Heart left ventricle (tissue), 13 donors: ENCODE measurements around the gene CXorf38.

Source experiments
- POLR2A ChIP-seq, 2 donors: fragments of 450-650 bp; IDR thresholded peaks; one replicate each; pipeline ENCODE4 v1.6.1; 2017; ENCODE audit warnings: antibody characterized with exemption in 2 of 2, mild to moderate bottlenecking in 2 of 2, moderate library complexity in 2 of 2
- TF ChIP-seq, protein P1 (sequence below), 12 donors: fragments of 200-600 bp; sonication (generic) in 4 of 12; IDR thresholded peaks; one replicate each; pipeline versions ENCODE4 v1.5.0 to v1.8.0; 2018 to 2022; ENCODE audit warnings: antibody characterized with exemption in 12 of 12, mild to moderate bottlenecking in 5 of 12
- donor health status: ischemic (EF 13 %, LVEDD 7.1; RV severe dilation, severe dysfunction).
- donor health status: DM: no; HTN: yes; CAD: no.
- donor health status: DM: no; HTN: no; CAD: no.
- donor health status: ischemic (EF 25% LVEDD 6.9; RV normal size, moderate dysfunction).
- donor health status: ischemic (EF 25% LVEDD 5.7; RV mildly dilated, moderate dysfunction).
- donor health status: ischemic (EF 35%, LVEDD 5.7; RV mildly dilated, moderate dysfunction).
- donor health status: nonischemic (EF 11% LVEDD 7.7; RV severe dilation, severe dysfunction).
- donor health status: DM: yes; HTN: yes; CAD: no.
- donor health status: PGD.
- donor health status: ischemic (EF 29% LVEDD 5.4; RV normal size, mild dysfunction).
- donor health status: nonischemic (EF 23%, LVEDD 6.1; RV moderate dilation, normal function).

DNA sequence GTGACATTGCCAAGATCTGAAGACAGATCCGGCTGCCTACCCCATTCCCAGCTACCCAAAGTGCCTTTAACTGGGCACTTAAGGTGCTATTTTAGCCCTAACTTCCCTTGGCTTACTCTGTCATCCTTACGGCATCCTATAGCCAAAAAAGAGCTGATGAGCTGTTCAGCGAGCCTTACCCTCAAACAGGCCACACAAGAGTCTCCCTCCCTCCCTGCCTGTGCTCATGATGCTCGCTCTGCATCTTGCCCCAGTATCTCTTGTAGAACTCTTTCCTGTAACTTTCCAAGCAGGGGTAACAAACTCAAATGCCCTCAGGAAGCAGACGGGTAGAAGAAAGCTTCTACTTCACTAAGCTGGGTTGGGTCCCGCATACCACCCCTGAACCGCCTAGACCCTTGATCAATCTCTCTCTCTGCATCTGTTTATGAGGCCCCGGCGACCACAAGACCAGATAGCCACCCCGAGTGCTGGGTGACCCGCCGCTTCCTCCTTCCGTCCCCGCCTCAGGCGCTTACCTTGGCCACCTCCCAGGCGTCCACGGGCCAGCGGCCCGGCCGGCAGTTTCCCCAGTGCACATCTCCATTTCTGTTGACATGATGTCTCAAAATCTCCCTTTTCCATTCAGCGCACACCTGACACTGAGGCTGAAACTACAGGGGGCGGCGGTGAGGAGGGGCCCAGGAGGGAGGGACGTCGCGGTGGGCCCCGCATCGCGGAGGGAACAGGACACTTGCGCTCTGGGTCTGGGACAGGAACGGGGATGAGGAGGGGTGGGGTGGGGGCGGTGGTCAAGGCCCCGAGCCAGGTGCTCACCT, 663 bp downstream of the CXorf38 start:
- TF ChIP-seq, protein P1, sequence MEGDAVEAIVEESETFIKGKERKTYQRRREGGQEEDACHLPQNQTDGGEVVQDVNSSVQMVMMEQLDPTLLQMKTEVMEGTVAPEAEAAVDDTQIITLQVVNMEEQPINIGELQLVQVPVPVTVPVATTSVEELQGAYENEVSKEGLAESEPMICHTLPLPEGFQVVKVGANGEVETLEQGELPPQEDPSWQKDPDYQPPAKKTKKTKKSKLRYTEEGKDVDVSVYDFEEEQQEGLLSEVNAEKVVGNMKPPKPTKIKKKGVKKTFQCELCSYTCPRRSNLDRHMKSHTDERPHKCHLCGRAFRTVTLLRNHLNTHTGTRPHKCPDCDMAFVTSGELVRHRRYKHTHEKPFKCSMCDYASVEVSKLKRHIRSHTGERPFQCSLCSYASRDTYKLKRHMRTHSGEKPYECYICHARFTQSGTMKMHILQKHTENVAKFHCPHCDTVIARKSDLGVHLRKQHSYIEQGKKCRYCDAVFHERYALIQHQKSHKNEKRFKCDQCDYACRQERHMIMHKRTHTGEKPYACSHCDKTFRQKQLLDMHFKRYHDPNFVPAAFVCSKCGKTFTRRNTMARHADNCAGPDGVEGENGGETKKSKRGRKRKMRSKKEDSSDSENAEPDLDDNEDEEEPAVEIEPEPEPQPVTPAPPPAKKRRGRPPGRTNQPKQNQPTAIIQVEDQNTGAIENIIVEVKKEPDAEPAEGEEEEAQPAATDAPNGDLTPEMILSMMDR (IDR thresholded peaks at IDR 0.05), result no peak
- TF ChIP-seq POLR2A (IDR thresholded peaks at IDR 0.05), result no peak
